Measurements from ENCODE around the gene LAMA2. TPM values are rescaled to one million over a fixed set of nuclear protein-coding genes. Genes with fewer than 3 reads are reported as not detected.

The LAMA2 gene
- total RNA-seq, 1 experiment from 2014 or later = 0.02 TPM

DNA sequence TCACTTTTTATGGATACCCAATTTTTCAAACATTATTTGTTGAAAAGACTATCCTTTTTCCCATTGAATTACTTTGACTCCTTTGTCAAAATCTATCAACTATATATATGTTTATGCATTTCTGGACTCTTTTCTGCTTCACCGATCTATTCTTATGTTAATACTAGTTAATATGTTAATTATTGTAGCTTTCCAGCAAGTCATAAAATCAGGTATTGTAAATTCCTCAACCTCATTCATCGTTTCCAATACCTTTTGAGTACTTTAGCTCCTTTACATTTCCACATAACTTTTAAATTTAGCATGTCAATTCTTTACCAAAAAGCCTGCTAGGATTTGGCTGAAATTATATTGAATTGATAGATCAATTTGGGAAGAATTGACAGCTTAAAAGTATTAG lies 419.7 kb downstream of the LAMA2 start:
- H3K27me3 Mint-ChIP-seq (ENCODE audit: insufficient read depth, unreplicated experiment) = peaks cover 2% of the 10 kb centered on the region
- no peaks in the 10 kb centered on the region for H3K9me3 Mint-ChIP-seq (ENCODE audit: unreplicated experiment)
- no peak overlapping the region for H3K27ac Mint-ChIP-seq (ENCODE audit: unreplicated experiment)
- no peaks in the 10 kb centered on the region for H3K4me1 Mint-ChIP-seq (ENCODE audit: low read depth, unreplicated experiment)
- H3K36me3 ChIP-seq (ENCODE audit: control insufficient read depth, insufficient read depth, low read length) = no peaks in the 10 kb centered on the region
- H3K36me3 Mint-ChIP-seq (ENCODE audit: insufficient read depth, unreplicated experiment) = no peaks in the 10 kb centered on the region
- H3K4me3 ChIP-seq (ENCODE audit: low read depth, low read length) = no peak overlapping the region
- ChIA-PET CTCF (no interaction called here), POLR2A (no interaction called here)
- no peaks in the 10 kb centered on the region for H3K9me3 ChIP-seq
- intact Hi-C loops (cut with micrococcal nuclease; ENCODE audit: unreplicated experiment) = no loop called here
- TF ChIP-seq, protein P1, sequence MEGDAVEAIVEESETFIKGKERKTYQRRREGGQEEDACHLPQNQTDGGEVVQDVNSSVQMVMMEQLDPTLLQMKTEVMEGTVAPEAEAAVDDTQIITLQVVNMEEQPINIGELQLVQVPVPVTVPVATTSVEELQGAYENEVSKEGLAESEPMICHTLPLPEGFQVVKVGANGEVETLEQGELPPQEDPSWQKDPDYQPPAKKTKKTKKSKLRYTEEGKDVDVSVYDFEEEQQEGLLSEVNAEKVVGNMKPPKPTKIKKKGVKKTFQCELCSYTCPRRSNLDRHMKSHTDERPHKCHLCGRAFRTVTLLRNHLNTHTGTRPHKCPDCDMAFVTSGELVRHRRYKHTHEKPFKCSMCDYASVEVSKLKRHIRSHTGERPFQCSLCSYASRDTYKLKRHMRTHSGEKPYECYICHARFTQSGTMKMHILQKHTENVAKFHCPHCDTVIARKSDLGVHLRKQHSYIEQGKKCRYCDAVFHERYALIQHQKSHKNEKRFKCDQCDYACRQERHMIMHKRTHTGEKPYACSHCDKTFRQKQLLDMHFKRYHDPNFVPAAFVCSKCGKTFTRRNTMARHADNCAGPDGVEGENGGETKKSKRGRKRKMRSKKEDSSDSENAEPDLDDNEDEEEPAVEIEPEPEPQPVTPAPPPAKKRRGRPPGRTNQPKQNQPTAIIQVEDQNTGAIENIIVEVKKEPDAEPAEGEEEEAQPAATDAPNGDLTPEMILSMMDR (IDR thresholded peaks at IDR 0.05; ENCODE audit: insufficient read depth in 1 of 2, low read depth in 1 of 2, low read length in 1 of 2, severe bottlenecking in 1 of 2, unreplicated experiment in 1 of 2) = no peak
- no peaks in the 10 kb centered on the region for H3K27me3 ChIP-seq (replicated peaks; ENCODE audit: control insufficient read depth, insufficient read depth, low read length)
- no peaks in the 10 kb centered on the region for H3K4me1 ChIP-seq
- H3K4me3 Mint-ChIP-seq (ENCODE audit: unreplicated experiment) = no peak overlapping the region
- no peak for DNase-seq
- no TSS peak for BruUV-seq (replicated peaks)

DNA sequence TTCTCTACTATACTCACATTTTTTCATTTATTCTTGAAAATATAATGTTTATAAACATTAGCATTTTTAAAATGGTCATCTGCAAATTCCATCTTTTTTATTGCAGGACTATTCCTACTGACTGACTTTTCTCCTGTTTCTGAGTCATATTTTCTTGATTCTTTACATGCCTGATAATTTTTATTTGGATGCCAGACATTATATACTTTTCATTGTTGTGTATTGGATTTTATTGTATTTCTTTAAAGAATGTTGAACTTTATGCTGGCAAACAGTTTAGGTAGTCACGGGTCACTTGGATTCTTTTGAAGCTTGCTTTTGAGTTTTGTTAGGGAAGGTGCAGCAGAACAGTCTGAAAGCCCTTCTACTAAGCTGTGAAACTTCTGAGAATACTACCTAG lies 423.9 kb downstream of the LAMA2 start:
- Mint-ChIP-seq H3K9me3 (ENCODE audit: unreplicated experiment) (no peaks in the 10 kb centered on the region), H3K36me3 (ENCODE audit: insufficient read depth, unreplicated experiment) (no peaks in the 10 kb centered on the region), H3K27me3 (ENCODE audit: insufficient read depth, unreplicated experiment) (peaks cover 2% of the 10 kb centered on the region), H3K27ac (ENCODE audit: unreplicated experiment) (no peak overlapping the region), H3K4me3 (ENCODE audit: unreplicated experiment) (no peak overlapping the region), H3K4me1 (ENCODE audit: low read depth, unreplicated experiment) (no peaks in the 10 kb centered on the region)
- Histone ChIP-seq H3K27me3 (replicated peaks; ENCODE audit: control insufficient read depth, insufficient read depth, low read length) (no peaks in the 10 kb centered on the region), H3K4me3 (ENCODE audit: low read depth, low read length) (no peak overlapping the region), H3K9me3 (no peaks in the 10 kb centered on the region), H3K36me3 (ENCODE audit: control insufficient read depth, insufficient read depth, low read length) (no peaks in the 10 kb centered on the region), H3K4me1 (no peaks in the 10 kb centered on the region)
- DNase-seq = no peak
- ChIA-PET CTCF (no interaction called here), POLR2A (no interaction called here)
- no TSS peak for BruUV-seq (replicated peaks)
- intact Hi-C loops (cut with micrococcal nuclease; ENCODE audit: unreplicated experiment) = no loop called here
- TF ChIP-seq, protein P1 (IDR thresholded peaks at IDR 0.05; ENCODE audit: insufficient read depth in 1 of 2, low read depth in 1 of 2, low read length in 1 of 2, severe bottlenecking in 1 of 2, unreplicated experiment in 1 of 2) = no peak

DNA sequence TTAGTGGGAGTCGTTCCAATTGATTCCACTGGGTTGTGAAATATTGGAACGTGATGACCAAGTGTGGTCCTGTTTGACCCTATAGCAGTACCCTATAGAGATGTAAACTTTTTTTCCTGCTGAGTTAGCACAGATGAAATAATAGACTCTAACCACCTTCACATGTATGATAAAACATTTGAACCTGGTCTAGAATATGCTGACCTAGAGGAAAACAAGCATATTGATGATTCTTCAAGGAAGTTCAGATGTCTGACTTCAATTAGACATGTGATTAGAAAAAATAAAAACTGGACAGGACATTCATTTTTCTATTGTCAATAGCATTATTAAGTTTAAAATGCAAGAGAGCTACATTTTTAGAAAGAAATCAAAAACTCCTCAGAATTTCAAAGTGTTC lies 424.9 kb downstream of the LAMA2 start:
- no TSS peak for BruUV-seq (replicated peaks)
- Histone ChIP-seq H3K36me3 (ENCODE audit: control insufficient read depth, insufficient read depth, low read length) (no peaks in the 10 kb centered on the region), H3K27me3 (replicated peaks; ENCODE audit: control insufficient read depth, insufficient read depth, low read length) (no peaks in the 10 kb centered on the region), H3K4me1 (no peaks in the 10 kb centered on the region), H3K4me3 (ENCODE audit: low read depth, low read length) (no peak overlapping the region), H3K9me3 (no peaks in the 10 kb centered on the region)
- no peak overlapping the region for H3K27ac Mint-ChIP-seq (ENCODE audit: unreplicated experiment)
- peaks cover 2% of the 10 kb centered on the region for H3K27me3 Mint-ChIP-seq (ENCODE audit: insufficient read depth, unreplicated experiment)
- CTCF ChIA-PET = no interaction called here
- no peak for DNase-seq
- no peak overlapping the region for H3K4me3 Mint-ChIP-seq (ENCODE audit: unreplicated experiment)
- intact Hi-C loops (cut with micrococcal nuclease; ENCODE audit: unreplicated experiment) = no loop called here
- no peaks in the 10 kb centered on the region for H3K9me3 Mint-ChIP-seq (ENCODE audit: unreplicated experiment)
- no peaks in the 10 kb centered on the region for H3K36me3 Mint-ChIP-seq (ENCODE audit: insufficient read depth, unreplicated experiment)
- POLR2A ChIA-PET = no interaction called here
- TF ChIP-seq, protein P1 (IDR thresholded peaks at IDR 0.05; ENCODE audit: insufficient read depth in 1 of 2, low read depth in 1 of 2, low read length in 1 of 2, severe bottlenecking in 1 of 2, unreplicated experiment in 1 of 2) = no peak
- H3K4me1 Mint-ChIP-seq (ENCODE audit: low read depth, unreplicated experiment) = no peaks in the 10 kb centered on the region
